HepG2 (cell line): ENCODE data around the gene AMZ2. TPM values are rescaled to one million over a fixed set of nuclear protein-coding genes. Genes with fewer than 3 reads are reported as not detected.

Experiments
- GABPA ChIP-seq, 2 experiments: IDR thresholded peaks; 2 replicates each; pipeline ENCODE4 v1.6.1; 2011 to 2016; ENCODE audit warnings: low read depth in 2 of 2, low read length in 1 of 2, missing biosample characterization in 1 of 2, missing genetic modification characterization in 1 of 2
- HMGA1 ChIP-seq: sonication (generic); formaldehyde crosslinking; conservative IDR thresholded peaks from 2 replicates; pipeline ENCODE4 v1.4.0; 2020; ENCODE audit warnings: missing genetic modification reagents
- KMT2A ChIP-seq: sonication (generic); formaldehyde crosslinking; IDR thresholded peaks from 2 replicates; pipeline ENCODE4 v1.4.0; 2020; ENCODE audit warnings: missing genetic modification reagents
- LCORL ChIP-seq, 2 experiments: fragments of 450-650 bp in 1 of 2; sonication (generic) in 1 of 2; formaldehyde crosslinking in 1 of 2; IDR thresholded peaks; 2 replicates each; pipeline versions ENCODE4 v1.5.0 to v1.6.1; 2017 to 2020; ENCODE audit warnings: antibody characterized with exemption in 1 of 2, missing genetic modification reagents in 1 of 2
- NCOA1 ChIP-seq: sonication (generic); formaldehyde crosslinking; IDR thresholded peaks from 2 replicates; pipeline ENCODE4 v1.9.0; 2021; ENCODE audit warnings: missing genetic modification reagents
- NPAS2 ChIP-seq: sonication (generic); formaldehyde crosslinking; IDR thresholded peaks from 2 replicates; pipeline ENCODE4 v1.8.0; 2022; ENCODE audit warnings: mild to moderate bottlenecking, missing genetic modification reagents, borderline replicate concordance
- TAF15 ChIP-seq: fragments of 200-400 bp; formaldehyde crosslinking; IDR thresholded peaks from one replicate; pipeline ENCODE4 v1.6.1; 2018; ENCODE audit warnings: mild to moderate bottlenecking, low read depth, low read length; ENCODE audit not compliant: poor library complexity, severe bottlenecking
- U2AF1 ChIP-seq: fragments of 200-400 bp; formaldehyde crosslinking; optimal IDR thresholded peaks from 2 replicates; pipeline ENCODE3; 2017; ENCODE audit warnings: mild to moderate bottlenecking, low read depth, low read length
- ZBTB20 ChIP-seq: sonication (generic); formaldehyde crosslinking; IDR thresholded peaks from 2 replicates; pipeline ENCODE4 v1.8.1; 2023; ENCODE audit warnings: missing genetic modification reagents, low read depth, mild to moderate bottlenecking, borderline replicate concordance
- ZBTB38 ChIP-seq: sonication (generic); formaldehyde crosslinking; IDR thresholded peaks from 2 replicates; pipeline ENCODE4 v1.5.1; 2020; ENCODE audit warnings: mild to moderate bottlenecking, missing genetic modification reagents
- ZNF326 ChIP-seq: sonication (generic); formaldehyde crosslinking; IDR thresholded peaks from 2 replicates; pipeline ENCODE4 v1.4.0; 2020; ENCODE audit warnings: missing genetic modification reagents, borderline replicate concordance
- ZNF367 ChIP-seq: sonication (generic); formaldehyde crosslinking; IDR thresholded peaks from 2 replicates; pipeline ENCODE4 v1.4.0; 2020; ENCODE audit warnings: missing genetic modification reagents, borderline replicate concordance
- ZNF629 ChIP-seq: sonication (generic); formaldehyde crosslinking; conservative IDR thresholded peaks from 2 replicates; pipeline ENCODE4 v1.5.0; 2020; ENCODE audit warnings: missing genetic modification reagents
- ZNF777 ChIP-seq: sonication (generic); formaldehyde crosslinking; IDR thresholded peaks from 2 replicates; pipeline ENCODE4 v1.4.0; 2020; ENCODE audit warnings: missing genetic modification reagents
- ZNF879 ChIP-seq: sonication (generic); formaldehyde crosslinking; IDR thresholded peaks from 2 replicates; pipeline ENCODE4 v1.8.1; 2023; ENCODE audit warnings: missing genetic modification reagents
- ZSCAN30 ChIP-seq: sonication (generic); formaldehyde crosslinking; IDR thresholded peaks from 2 replicates; pipeline ENCODE4 v1.5.0; 2020; ENCODE audit warnings: mild to moderate bottlenecking, missing genetic modification reagents
- polyA plus RNA-seq, 8 experiments: library from polyadenylated mRNA; depleted of rRNA in 3 of 8; stranded (reverse) in 7 of 8; unstranded in 1 of 8; fragments of >200 nt; fragmentation: Illumina TruSeq in 4 of 8; extraction: Trizol in 4 of 8; gene quantifications; 2 replicates each; pipeline versions ENCODE4 v1.2.1 to v1.2.3, GENCODE V29; 2011 to 2016; ENCODE audit warnings: low read depth in 4 of 8, missing spikeins in 1 of 8, mixed read lengths in 1 of 8; ENCODE audit not compliant: insufficient read depth in 1 of 8
- total RNA-seq, 5 experiments: library from RNA; depleted of rRNA; stranded (reverse); fragments of >200 nt; fragmentation: Illumina TruSeq; extraction: Trizol; gene quantifications; 2 replicates each; pipeline ENCODE4 v1.2.3, GENCODE V29; 2016; ENCODE audit warnings: low read depth in 1 of 5
- TF ChIP-seq, protein P1 (sequence below): sonication (generic); formaldehyde crosslinking; IDR thresholded peaks from 2 replicates; pipeline ENCODE4 v1.4.0; 2020; ENCODE audit warnings: missing genetic modification reagents, mild to moderate bottlenecking, borderline replicate concordance
- TF ChIP-seq, protein P2 (sequence below): sonication (generic); formaldehyde crosslinking; IDR thresholded peaks from 2 replicates; pipeline ENCODE4 v1.4.0; 2020; ENCODE audit warnings: mild to moderate bottlenecking, missing genetic modification reagents
- TF ChIP-seq, protein P3 (sequence below): sonication (generic); formaldehyde crosslinking; IDR thresholded peaks from 2 replicates; pipeline ENCODE4 v1.4.0; 2020; ENCODE audit warnings: low read depth, mild to moderate bottlenecking, missing genetic modification reagents
- TF ChIP-seq, protein P4 (sequence below): sonication (generic); formaldehyde crosslinking; IDR thresholded peaks from 2 replicates; pipeline ENCODE4 v1.5.0; 2020; ENCODE audit warnings: mild to moderate bottlenecking, missing genetic modification reagents, borderline replicate concordance

Gene AMZ2
- total and polyA plus RNA-seq, 2 of the 13 experiments (the other 11 are each of a cell fraction or from before 2014, with no cell fraction given), result 86.9 to 90.2 TPM

DNA sequence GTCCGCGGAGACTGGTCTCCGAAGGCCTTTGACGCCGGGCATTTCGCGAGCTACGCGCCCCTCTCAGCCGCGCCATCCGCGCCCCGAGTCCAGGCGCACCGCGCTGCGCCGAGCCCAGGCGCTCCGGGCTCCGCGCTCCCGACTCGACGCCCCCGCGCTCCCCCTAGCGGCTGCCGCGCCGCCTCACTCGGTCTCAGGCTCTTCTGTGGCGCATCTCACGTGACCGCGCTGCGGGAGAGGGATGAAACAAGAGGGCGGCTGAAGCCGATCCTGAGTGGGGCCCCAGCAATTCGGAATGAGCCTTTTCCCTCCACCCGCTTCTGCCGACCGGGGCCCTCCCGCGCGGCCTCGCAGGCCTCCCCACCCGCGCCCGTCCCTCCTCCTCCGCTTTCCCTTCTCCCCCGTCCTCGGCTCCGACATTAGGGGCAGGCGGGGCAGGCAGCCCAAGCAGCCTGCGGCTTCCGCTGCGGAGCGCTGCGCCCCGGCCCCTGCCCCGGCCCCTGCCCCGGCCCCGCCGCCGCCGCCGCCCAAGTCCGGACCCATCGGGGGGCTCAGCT, 42.5 kb upstream of the AMZ2 start (continued):
- TF ChIP-seq, protein P1, sequence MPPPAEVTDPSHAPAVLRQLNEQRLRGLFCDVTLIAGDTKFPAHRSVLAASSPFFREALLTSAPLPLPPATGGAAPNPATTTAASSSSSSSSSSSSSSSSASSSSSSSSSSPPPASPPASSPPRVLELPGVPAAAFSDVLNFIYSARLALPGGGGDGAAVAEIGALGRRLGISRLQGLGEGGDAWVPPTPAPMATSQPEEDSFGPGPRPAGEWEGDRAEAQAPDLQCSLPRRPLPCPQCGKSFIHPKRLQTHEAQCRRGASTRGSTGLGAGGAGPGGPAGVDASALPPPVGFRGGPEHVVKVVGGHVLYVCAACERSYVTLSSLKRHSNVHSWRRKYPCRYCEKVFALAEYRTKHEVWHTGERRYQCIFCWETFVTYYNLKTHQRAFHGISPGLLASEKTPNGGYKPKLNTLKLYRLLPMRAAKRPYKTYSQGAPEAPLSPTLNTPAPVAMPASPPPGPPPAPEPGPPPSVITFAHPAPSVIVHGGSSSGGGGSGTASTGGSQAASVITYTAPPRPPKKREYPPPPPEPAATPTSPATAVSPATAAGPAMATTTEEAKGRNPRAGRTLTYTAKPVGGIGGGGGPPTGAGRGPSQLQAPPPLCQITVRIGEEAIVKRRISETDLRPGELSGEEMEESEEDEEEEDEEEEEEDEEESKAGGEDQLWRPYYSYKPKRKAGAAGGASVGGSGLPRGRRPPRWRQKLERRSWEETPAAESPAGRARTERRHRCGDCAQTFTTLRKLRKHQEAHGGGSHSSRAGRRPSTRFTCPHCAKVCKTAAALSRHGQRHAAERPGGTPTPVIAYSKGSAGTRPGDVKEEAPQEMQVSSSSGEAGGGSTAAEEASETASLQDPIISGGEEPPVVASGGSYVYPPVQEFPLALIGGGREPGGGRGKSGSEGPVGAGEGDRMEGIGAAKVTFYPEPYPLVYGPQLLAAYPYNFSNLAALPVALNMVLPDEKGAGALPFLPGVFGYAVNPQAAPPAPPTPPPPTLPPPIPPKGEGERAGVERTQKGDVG (CRISPR knock-in tag), result no peak
- TF ChIP-seq LCORL (IDR thresholded peaks at IDR 0.05) (no peak), LCORL (CRISPR knock-in tag; IDR thresholded peaks at IDR 0.05) (peak; percentile 48; the same call in 1 of the 2 replicates), ZNF326 (CRISPR knock-in tag) (no peak), GABPA (IDR thresholded peaks at IDR 0.05; ENCODE audit: low read depth, low read length) (no peak), GABPA (CRISPR knock-in tag; IDR thresholded peaks at IDR 0.05; ENCODE audit: low read depth) (no peak), ZNF367 (peak; percentile 54; the same call in 1 of the 2 replicates), KMT2A (peak; percentile 85), ZNF777 (CRISPR knock-in tag) (peak; percentile 93), NCOA1 (CRISPR knock-in tag) (no peak), TAF15 (peak; percentile 73), ZBTB20 (no peak; the same call in 1 of the 2 replicates), ZBTB38 (CRISPR knock-in tag) (peak; percentile 54; the same call in 1 of the 2 replicates), ZNF629 (CRISPR knock-in tag) (peak; percentile 43; the same call in 1 of the 2 replicates), NPAS2 (CRISPR knock-in tag) (no peak), ZSCAN30 (CRISPR knock-in tag) (no peak), ZNF879 (CRISPR knock-in tag) (no peak), U2AF1 (no peak), HMGA1 (CRISPR knock-in tag) (no peak)
- TF ChIP-seq, protein P2, sequence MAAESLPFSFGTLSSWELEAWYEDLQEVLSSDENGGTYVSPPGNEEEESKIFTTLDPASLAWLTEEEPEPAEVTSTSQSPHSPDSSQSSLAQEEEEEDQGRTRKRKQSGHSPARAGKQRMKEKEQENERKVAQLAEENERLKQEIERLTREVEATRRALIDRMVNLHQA (CRISPR knock-in tag), result no peak
- TF ChIP-seq, protein P3, sequence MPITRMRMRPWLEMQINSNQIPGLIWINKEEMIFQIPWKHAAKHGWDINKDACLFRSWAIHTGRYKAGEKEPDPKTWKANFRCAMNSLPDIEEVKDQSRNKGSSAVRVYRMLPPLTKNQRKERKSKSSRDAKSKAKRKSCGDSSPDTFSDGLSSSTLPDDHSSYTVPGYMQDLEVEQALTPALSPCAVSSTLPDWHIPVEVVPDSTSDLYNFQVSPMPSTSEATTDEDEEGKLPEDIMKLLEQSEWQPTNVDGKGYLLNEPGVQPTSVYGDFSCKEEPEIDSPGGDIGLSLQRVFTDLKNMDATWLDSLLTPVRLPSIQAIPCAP (CRISPR knock-in tag), result no peak
- TF ChIP-seq, protein P4, sequence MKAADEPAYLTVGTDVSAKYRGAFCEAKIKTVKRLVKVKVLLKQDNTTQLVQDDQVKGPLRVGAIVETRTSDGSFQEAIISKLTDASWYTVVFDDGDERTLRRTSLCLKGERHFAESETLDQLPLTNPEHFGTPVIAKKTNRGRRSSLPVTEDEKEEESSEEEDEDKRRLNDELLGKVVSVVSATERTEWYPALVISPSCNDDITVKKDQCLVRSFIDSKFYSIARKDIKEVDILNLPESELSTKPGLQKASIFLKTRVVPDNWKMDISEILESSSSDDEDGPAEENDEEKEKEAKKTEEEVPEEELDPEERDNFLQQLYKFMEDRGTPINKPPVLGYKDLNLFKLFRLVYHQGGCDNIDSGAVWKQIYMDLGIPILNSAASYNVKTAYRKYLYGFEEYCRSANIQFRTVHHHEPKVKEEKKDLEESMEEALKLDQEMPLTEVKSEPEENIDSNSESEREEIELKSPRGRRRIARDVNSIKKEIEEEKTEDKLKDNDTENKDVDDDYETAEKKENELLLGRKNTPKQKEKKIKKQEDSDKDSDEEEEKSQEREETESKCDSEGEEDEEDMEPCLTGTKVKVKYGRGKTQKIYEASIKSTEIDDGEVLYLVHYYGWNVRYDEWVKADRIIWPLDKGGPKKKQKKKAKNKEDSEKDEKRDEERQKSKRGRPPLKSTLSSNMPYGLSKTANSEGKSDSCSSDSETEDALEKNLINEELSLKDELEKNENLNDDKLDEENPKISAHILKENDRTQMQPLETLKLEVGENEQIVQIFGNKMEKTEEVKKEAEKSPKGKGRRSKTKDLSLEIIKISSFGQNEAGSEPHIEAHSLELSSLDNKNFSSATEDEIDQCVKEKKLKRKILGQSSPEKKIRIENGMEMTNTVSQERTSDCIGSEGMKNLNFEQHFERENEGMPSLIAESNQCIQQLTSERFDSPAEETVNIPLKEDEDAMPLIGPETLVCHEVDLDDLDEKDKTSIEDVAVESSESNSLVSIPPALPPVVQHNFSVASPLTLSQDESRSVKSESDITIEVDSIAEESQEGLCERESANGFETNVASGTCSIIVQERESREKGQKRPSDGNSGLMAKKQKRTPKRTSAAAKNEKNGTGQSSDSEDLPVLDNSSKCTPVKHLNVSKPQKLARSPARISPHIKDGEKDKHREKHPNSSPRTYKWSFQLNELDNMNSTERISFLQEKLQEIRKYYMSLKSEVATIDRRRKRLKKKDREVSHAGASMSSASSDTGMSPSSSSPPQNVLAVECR, result peak; percentile 78; the same call in 1 of the 2 replicates
